CD4-positive, alpha-beta T cell treated with Interferon alpha-2 for 1 hour (primary cell): Measurements from ENCODE around the gene PKD2L2.
"Not testable (repeated sequence)": the region's sequence is repeated elsewhere in the genome, so short reads cannot be mapped to it uniquely, and the experiment has no call there.

Source experiments
- DNase-seq, 2 donors: peaks; one replicate each; pipeline ENCODE4 v3.0.0-alpha.2; 2020 to 2022

PKD2L2 gene

DNA sequence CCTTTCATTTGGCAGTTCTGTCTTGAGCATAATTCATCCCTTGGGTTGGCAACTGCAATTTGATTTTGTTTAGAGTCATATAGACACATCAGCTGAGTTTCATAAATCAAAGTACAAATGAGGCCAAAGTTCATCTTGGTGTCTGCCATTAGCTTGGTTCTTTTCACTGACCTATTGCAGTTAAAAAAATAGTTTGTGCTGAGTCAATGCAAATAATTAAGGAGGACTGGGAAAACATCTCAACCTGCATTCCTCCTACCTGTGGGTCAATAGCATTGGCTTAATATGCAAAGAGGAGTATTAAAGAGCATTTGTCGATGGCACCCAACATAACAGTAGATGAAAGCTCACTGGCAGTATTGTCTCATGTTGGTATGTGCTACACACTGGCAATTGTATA is 1.6 kb downstream of the PKD2L2 start:
- no peak for DNase-seq

DNA sequence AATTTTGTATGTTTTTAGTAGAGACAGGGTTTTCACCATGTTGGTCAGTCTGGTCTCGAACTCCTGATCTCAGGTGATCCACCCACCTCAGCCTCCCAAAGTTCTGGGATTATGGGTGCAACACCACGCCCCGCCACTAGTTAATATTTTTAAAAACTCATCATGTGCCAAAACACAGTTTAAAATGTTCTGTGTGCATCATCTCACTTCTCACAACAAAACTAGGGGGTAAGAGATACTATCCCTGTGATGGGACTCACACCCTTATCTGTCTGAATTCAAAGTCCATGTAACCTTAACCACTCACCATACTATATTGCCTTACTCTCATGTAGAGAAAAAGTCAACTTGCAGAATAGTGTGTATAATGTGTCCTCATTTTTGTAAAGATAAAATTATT is 2.6 kb downstream of the PKD2L2 start:
- DNase-seq, result peak in 1 of 2 donors; percentile 3

DNA sequence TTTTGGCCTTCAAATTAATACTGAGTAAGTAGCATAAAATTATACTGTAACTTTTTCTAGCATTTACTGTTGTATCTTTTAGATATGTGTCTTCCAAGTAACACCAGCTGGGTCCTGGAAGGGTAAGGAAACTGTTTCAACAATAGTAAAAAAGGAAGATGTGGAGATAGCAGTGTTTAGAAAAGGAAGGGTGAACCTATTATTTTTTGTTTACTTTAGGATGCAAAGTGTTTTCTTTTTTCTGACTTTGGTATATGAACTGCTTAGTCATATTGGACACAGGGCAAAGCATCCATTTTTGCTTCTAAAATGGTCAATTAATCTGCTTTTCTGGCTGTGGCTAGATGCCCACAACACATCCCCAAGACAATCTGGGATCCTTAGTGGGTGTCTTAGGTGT is 5.3 kb downstream of the PKD2L2 start:
- DNase-seq, result no peak

DNA sequence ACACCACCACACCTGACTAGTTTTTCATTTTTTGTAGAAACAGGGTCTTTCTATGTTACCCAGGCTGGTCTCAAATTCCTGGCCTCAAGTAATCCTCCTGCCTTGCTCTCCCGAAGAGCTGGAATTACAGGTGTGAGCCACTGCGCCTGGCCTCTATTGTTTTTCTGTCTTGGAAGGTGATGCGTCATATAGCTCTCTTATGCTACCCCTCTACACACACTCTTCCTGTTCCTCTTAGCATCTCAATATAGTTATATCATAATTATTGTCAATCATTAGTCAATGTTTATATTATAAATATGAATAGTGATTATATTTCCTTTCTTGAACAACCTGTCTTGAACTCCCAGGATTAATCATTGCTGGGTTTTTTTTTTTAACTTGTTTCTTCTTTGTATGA is 7.3 kb downstream of the PKD2L2 start:
- DNase-seq, result no peak

DNA sequence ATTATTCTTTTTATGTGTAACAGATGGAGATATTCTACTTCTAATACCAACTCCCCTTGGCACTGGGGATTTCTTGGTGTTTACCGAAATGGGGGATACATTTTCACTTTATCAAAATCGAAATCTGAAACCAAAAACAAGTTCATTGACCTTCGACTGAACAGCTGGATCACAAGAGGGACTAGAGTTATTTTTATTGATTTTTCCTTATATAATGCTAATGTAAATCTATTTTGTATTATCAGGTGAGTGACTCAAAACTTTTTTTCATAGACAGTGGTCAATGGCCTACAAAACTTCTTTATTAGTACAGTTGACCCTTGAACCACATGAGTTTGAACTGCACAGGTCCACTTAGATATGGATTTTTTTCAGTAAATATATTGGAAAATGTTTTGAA is 10.2 kb downstream of the PKD2L2 start:
- no peak for DNase-seq

DNA sequence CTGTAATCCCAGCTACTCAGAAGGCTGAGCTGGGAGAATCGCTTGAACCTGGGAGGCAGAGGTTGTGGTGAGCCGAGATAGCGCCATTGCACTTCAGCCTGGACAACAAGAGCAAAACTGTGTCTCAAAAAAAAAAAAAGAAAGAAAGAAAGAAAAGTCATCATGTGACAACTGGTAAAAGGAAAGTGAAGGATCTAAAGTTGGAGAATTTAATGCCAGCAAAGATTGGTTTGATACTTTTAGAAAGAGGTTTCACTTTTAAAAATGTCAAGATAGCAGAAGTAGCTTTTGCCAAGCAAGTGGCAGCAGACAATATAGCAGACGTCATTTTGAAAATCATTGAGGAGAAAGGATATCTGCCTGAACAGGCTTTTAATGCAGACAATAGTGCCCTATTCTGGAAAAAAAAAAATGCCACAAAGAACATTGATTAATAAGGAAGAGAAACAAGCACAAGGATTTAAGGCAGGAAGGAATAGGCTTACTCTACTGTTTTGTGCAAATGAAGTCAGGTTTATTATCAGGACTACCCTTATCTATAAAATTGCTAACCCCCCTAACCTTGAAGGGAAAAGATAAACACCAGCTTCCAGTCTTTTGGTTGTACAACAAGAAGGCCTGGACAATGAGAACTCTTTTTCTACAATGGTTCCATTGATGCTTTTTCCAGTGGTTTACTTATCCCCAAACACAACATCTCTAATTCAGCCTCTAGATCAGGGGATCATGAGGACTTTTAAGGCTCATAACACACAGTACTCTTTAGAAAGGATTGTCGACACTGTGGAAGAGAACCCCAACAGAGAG is 12.0 kb downstream of the PKD2L2 start:
- DNase-seq, result no peak

DNA sequence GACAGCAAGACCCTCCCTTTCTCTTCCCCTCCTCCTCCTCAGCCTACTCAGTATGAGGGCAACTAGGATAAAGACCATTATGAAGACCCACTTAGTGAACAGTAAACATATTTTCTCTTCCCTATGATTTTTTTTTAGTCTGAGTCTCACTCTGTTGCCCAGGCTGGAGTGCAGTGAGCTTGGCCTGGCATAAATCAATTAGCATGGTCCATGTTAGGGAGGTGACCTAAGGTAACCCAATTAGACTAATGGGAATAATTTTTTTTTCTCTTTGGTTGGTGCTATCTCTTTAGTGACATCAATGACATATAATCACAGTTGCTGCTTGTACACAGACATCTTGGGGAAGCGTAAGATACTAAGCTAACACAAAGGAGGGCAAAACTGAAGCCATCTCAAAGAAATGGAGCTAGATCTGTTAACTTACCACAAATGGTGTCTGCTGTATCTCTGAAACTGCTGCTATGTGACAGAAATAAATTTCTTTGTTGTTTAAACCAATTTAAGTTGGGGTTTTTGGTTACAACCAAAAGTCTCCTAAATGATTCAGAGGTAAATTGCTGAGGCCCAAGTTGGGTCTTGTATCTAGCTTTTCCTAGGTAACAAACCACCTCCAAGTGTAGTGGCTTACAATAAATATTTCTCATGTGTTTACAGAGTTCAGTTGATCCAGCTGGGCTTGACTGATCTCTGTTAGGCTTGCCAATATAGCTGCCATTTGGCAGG is 13.3 kb downstream of the PKD2L2 start:
- no peak for DNase-seq

DNA sequence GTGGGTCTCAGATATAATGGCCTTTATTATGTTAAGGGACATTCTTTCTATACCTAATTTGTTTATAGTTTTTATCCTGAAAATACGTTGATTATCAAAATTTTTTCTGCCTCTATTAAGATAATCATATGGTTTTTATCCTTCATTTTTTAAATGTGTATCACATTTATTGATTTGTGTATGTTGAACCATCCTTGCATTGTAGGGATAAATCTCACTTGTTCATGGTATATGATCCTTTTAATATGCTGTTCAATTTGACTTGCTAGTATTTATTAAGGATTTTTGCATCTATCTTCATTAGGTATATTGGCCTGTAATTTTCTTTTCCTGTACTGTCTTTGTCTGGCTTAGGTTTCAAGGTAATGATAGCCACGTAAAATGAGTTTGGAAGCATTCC is 25.5 kb downstream of the PKD2L2 start:
- DNase-seq, result no peak

DNA sequence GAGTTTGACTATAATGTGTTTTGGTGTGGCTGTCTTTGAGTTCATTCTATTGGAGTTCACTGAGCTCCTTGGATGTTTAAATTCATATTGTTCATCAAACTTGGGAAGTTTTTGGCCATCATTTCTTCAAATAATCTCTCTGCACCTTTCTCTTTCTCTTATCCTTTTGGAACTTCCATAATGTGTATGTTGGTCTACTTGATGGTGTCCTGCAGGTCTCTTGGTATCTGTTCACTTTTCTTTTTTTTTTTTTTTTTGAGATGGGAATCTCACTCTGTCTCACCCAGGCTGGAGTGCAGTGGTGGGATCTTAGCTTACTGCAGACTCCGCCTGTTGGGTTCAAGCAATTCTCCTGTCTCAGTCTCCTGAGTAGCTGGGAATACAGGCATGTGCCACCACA is 27.7 kb downstream of the PKD2L2 start:
- DNase-seq, result no peak

DNA sequence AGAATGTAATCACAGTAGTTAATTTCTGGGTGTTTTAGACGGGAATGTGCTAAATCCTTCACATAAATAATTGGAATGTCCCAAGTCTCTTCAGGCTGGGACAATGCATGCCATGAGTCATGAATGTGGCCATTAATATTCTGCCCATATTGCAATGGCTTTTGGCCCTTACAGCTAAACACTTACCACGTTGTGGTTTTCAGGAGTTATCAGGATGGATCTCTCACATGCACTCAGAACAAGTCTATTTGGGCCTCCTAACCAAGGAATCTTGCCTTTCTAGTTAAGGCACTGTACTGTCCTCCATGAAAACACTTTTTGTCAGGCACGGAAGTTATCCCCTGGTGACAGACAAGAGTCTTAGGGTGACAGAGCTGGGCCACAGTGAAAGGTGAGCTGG is 32.7 kb downstream of the PKD2L2 start:
- no peak for DNase-seq

DNA sequence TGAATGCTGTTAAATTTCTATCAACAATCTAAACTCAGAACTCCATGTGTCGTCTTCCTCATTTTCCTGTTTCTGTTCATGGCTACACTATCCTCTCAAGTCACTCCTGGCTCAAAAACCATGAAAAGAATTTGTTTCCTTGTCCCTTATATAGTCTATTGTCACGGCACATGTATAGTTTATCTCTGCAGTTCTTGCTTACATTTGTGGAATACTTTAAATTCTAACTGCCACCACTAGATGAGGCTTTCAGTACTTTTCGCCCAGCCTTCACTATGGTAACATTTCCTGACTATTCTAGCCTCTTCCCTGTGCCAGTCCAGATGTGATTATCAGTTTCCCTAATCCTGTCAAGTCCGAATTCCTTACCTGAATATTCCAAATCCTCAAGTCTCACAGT is 34.6 kb downstream of the PKD2L2 start:
- DNase-seq, result no peak

DNA sequence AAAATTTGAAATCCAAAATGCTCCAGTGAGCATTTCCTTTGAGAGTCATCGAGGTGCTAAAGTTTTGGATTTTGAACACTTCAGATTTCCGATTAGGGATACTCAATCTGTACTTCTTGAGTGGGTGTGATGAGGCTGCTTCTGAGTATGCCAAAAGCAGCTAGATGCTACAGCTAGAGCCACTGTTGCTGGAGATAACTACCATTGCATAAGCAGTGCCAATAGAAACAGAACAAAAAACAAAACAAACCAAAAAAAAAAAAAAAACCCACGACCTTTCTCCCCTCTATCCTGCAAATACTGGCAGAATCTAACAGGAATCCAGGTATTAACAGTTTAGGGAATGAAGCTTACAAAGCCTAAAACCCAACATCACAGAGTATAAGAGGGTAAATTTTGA is 43.5 kb downstream of the PKD2L2 start:
- DNase-seq, result no peak

DNA sequence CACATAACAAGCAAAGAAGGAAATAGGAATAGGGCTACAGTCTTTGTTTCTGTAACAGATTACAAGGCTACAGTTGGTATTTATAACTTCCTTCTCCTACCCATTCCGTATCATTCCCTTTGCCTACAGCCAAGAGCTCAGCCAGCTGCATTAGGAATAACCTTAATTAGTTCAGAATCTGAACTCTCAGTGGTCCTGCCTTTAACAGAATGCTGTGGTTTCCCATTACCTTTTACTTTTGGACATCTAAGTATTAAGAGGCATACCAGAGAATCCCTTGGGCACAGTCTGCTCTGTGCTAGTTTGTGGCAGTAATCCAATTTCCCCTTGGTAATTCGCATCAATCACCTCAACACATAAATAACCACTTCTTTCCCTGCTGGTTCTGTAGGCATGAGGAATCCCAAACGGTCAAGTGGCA is 44.2 kb downstream of the PKD2L2 start:
- DNase-seq, result no peak

DNA sequence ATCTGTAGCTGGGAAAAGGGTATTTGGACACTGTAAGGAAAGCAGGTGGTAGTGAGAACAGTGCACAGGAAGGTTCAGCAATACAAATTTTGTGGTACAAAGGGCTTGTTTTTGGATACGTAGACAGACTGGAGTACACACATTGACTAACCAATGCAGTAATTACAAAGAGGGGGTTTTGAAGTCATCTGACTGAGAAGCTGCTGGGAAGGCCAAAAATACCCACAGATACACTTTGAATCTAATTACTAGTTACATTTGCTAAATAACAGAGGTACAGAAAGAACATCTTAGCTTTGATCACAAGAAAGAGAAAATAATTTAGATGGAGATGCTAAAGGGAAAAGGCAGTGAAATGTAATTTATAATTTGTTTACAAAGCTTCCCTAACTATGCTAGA is 45.9 kb downstream of the PKD2L2 start:
- no peak for DNase-seq

DNA sequence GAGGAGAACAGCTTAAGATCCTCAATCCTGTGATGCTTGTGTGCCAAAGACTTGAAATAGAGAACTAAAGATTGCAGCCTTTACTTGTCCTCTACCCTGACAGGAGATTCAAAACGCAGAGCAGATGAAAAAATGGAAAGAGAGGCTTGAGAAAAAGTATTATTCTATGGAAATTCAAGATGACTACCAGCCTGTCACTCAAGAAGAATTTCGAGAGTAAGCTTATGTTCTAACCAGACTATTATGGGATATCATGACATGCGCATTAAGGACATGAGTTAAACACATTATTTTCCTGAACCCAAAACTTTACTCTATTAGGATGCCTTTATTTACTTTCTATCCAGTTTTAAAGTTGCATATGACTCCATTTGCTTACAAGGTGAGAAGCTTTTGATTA is 46.4 kb downstream of the PKD2L2 start:
- DNase-seq, result no peak

DNA sequence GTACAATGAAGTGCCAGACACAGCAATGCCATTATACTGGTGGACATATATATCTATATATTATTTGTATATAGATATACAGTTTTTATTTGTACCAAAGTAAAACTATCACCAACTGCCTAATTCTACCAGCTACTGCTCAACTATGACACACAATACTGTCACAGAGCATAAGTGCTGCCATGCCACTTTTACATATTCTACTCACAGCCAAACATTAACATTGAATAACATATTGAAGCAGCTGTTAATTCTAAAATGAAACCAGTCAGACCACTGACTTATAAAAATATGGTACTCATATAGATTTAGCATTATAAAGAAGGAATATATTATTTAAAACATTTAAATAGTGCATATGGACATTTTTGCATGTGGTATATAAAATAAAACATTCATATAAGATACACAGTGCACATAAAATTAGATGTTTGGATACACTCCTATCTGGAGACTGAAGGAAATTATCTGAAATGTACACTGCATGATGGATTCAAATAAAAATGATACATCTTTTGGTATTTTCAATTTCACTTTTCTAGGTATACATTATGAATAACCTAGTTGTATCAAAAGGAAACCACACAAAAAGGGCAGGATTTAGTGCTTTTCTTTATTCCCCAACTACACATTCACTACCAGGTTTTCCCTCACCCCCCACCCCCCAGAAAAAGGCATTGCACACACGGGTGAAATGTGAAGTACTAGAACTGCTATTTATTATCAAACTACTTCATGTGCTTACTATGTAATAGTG is 48.9 kb downstream of the PKD2L2 start:
- no peak for DNase-seq

DNA sequence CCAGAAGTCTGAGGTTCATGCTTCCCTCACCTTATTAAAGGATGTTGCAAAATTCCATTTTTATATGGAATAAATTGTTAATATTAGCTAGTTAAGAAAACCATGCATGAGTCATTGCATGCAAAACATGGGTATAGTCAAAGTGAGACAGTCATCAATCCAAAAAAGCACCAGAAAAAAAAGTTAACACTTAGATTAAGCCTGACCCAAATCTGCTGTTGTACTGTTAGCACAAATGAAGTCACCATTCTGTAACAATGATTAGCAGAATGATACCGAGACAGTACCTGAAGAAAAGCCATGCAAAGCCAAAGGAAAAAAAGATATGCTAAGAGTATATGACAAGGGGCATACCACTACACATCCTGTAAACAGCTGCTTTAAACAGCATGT is 49.5 kb downstream of the PKD2L2 start:
- no peak for DNase-seq

DNA sequence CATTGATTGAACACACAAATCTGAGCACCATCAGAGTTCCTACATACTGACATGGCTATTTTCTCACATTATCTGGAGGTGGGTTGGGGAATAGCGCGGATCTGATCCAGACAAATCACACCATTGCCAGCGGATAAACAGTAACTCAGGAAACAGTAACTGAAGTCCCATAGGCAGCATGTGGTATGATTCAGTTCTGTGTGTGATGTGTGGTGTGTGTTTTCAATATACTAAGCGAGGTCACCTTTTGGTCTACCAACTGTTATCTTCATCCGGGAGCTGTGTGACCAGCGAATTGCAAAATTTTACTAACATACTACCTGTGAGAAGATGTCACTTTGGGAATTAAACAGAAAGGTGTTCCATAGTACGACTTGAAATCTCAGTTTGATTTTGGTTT is 50.1 kb downstream of the PKD2L2 start:
- no peak for DNase-seq

DNA sequence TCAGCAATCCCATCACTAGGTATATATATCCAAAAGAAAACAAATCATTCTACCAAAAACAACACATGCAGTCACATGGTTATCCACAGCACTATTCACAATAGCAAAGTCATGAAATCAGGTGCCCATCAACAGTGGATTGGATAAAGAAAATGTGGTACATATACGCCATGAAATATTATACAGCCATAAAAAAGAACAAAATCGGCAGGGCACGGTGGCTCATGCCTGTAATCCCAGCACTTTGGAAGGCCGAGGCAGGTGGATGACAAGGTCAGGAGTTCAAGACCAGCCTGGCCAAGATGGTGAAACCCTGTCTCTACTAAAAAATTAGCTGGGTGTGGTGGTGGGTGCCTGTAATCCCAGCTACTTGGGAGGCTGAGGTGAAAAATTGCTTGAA is 55.0 kb downstream of the PKD2L2 start:
- DNase-seq, result not testable (repeated sequence)

DNA sequence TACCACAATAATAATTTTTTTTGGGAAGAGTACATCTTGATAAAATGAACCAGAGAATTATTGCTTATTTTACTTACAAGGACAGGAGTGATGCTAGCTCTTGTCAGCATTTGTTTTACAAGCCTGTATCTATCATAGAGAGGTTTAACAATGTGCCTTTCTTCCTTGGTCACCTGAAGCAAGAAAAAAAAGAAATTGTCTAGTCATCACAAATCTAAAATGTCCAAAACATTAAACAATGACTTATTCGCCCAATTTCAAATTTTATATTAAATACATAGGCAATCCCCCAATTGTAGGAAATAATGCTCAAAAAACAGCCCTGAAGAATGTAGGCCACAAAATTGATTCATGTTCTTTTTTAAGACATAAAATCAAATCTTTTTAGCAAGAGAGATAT is 56.6 kb downstream of the PKD2L2 start:
- no peak for DNase-seq

DNA sequence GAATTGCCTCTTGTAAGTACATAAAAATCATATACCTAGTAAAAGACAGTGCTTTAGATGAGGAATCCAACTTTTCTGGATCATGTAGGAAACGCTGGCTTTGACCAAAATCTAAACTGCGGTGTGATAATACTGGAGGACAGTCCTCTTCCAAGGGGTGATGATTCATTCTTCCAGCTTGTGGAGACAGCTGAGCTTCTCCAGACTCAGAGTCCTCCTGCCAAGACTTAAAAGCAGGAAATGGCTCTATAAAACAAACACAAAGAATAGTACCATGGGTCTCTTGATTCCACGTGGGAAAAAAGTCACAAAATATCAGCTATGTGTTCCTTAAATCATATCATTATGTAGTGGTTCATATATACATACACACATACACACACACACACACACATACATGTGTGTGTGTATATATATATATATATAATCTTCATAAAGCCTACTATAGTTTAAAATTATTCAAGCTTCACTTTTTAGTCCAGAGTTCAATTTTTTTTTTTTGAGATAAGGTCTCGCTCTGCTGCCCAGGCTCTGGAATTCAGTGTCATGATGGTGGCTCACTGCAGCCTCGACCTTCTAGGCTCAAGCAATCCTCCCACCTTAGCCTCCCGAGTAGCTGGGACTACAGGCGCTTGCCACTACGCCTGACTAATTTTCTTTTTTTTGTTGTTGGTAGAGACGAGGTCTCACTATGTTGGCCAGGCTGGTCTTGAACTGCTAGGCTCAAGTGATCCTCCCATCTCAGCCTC is 65.0 kb downstream of the PKD2L2 start:
- no peak for DNase-seq

DNA sequence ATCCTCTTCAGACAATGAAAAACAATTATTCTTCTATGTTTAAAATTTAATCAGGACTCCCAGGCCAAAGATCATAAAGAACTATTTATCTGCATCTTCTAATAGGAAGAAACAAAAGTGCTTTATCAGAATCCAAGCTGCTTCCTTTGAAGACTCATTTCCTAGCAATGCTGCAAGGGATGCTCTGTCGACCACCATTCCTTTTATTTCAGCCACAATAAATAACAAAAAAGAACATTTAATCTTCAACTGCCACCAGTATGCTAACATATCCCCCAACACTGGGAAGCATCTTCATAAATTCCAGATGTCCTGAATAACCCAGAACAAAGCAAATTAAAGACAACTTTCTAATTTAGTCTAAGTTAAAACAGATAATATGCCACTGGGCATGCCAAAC is 68.7 kb downstream of the PKD2L2 start:
- DNase-seq, result no peak

DNA sequence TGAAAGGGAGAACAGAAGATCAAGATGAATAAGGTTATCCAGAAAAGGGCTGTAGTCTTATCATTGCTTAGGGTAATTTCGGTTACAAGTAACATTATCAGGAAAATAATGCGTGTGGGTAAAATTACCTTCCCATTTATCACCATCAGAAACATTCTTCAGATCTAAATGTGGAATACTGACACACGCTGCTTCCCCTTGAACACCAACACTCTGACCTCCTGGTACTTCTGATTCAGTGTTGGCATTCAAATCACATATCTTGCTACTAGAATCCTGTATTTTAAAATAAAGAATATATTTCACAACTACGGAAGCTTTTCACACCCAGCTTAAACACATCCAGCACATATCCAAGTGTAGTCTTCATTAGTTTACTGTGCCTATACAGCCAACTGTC is 70.2 kb downstream of the PKD2L2 start:
- no peak for DNase-seq
